ENCODE results near the gene ARHGEF16.

The ARHGEF16 gene

DNA sequence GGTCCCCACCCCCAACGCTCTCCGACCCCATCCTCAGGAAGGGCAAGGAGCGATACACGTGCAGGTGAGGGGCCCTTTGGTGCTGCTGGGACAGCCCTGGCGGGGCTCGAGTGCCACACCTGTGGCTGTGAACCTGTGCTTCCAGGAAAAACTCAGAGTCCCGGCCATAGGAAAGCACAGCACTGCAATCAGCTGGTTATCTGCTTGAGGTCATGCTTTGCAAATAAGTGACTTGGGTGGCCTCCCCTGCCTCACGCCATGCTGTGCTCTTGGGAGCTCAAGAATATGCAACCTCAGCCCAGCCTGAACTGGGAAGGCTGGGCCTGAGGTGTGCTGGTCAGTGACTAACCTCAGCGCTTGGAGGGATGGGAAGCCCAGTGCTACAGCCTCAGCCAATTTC lies 36.5 kb upstream of the ARHGEF16 start:
- TF ChIP-seq, protein P1, sequence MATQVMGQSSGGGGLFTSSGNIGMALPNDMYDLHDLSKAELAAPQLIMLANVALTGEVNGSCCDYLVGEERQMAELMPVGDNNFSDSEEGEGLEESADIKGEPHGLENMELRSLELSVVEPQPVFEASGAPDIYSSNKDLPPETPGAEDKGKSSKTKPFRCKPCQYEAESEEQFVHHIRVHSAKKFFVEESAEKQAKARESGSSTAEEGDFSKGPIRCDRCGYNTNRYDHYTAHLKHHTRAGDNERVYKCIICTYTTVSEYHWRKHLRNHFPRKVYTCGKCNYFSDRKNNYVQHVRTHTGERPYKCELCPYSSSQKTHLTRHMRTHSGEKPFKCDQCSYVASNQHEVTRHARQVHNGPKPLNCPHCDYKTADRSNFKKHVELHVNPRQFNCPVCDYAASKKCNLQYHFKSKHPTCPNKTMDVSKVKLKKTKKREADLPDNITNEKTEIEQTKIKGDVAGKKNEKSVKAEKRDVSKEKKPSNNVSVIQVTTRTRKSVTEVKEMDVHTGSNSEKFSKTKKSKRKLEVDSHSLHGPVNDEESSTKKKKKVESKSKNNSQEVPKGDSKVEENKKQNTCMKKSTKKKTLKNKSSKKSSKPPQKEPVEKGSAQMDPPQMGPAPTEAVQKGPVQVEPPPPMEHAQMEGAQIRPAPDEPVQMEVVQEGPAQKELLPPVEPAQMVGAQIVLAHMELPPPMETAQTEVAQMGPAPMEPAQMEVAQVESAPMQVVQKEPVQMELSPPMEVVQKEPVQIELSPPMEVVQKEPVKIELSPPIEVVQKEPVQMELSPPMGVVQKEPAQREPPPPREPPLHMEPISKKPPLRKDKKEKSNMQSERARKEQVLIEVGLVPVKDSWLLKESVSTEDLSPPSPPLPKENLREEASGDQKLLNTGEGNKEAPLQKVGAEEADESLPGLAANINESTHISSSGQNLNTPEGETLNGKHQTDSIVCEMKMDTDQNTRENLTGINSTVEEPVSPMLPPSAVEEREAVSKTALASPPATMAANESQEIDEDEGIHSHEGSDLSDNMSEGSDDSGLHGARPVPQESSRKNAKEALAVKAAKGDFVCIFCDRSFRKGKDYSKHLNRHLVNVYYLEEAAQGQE (IDR thresholded peaks at IDR 0.05; ENCODE audit: low read depth) = no peak
- TF ChIP-seq CREB1 (IDR thresholded peaks at IDR 0.05; ENCODE audit: low read depth) (no peak), TCF12 (IDR thresholded peaks at IDR 0.05; ENCODE audit: low read depth) (no peak)

DNA sequence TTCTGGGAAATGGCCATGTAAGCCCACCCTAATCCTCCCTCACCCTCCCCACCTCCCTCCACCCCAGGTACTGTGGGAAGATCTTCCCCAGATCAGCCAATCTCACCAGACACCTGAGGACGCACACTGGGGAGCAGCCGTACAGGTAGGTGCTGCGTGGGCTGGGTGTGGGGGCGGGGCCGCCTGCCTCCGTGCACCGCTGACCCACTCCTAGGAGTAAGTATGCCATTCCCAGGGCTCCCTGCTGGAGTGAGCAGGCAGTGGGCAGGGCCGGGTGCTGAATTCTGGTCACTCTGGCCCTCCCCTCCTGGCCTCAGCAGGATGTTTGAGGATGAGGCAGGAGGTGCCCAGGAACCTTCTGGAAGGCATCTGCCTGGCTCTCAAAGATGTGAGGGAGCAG lies 35.9 kb upstream of the ARHGEF16 start:
- TF ChIP-seq YY1 (IDR thresholded peaks at IDR 0.05; ENCODE audit: low read depth) = no peak
- no peak for TF ChIP-seq TAF1 (IDR thresholded peaks at IDR 0.05; ENCODE audit: low read depth)
- no peak for TF ChIP-seq EP300 (IDR thresholded peaks at IDR 0.05; ENCODE audit: borderline replicate concordance)
- no peak for TF ChIP-seq CREB1 (IDR thresholded peaks at IDR 0.05; ENCODE audit: low read depth)
- TF ChIP-seq NFIC (IDR thresholded peaks at IDR 0.05) = no peak
- no peak for TF ChIP-seq FOXM1 (IDR thresholded peaks at IDR 0.05; ENCODE audit: borderline replicate concordance, low read depth)
- no peak for TF ChIP-seq EGR1 (IDR thresholded peaks at IDR 0.05)
- no peak for TF ChIP-seq TCF12 (IDR thresholded peaks at IDR 0.05; ENCODE audit: low read depth)
- TF ChIP-seq, protein P1 (IDR thresholded peaks at IDR 0.05; ENCODE audit: low read depth) = no peak
- TF ChIP-seq RAD21 (IDR thresholded peaks at IDR 0.05; ENCODE audit: low read depth) = no peak
- TF ChIP-seq, protein P2, sequence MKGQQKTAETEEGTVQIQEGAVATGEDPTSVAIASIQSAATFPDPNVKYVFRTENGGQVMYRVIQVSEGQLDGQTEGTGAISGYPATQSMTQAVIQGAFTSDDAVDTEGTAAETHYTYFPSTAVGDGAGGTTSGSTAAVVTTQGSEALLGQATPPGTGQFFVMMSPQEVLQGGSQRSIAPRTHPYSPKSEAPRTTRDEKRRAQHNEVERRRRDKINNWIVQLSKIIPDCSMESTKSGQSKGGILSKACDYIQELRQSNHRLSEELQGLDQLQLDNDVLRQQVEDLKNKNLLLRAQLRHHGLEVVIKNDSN (IDR thresholded peaks at IDR 0.05) = no peak
- no peak for TF ChIP-seq CEBPB (IDR thresholded peaks at IDR 0.05)
- TF ChIP-seq ZBTB7A (IDR thresholded peaks at IDR 0.05; ENCODE audit: low read depth) = no peak
- TF ChIP-seq, protein P3, sequence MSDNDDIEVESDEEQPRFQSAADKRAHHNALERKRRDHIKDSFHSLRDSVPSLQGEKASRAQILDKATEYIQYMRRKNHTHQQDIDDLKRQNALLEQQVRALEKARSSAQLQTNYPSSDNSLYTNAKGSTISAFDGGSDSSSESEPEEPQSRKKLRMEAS (IDR thresholded peaks at IDR 0.05) = no peak
- no peak for TF ChIP-seq TEAD4 (IDR thresholded peaks at IDR 0.05)

DNA sequence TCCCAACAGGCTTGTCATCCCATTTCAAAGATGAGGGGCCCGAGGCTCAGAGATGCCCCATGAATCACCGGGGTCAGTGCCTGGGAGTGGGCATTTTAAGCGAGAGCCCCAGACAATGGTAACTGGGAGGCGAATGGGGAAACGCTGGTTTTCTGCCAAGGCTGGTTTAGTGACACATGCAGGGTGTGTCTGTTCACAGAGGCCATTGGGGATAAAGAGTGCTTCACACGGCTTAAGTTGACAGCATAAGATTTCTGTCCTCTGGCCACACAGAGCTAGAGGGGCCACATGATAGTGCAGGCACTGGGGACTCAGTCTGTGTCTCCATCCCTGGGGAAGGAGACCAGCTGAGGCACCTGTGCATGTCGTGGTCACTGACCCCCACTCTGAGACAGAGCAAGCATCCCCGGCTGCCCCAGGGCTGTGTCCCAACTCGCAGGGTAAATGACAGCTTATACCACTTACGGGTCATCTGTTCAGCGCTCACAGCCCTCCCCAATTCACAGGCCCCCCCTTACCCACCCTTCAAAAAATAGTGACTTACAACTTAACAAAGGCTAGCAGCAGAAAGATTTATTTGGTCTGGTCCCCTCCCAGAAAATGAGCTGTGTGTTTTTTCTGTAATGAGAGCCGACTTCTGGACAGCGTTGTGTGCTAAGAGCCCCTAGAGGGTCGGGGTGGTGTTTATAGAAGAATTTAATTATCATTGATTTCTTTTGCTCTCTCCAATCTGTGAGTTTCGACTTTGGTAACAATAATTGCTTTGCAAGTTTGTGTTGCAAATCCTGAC lies 34.9 kb upstream of the ARHGEF16 start:
- no peak for TF ChIP-seq NFIC (IDR thresholded peaks at IDR 0.05)
- no peak for TF ChIP-seq ZBTB7A (IDR thresholded peaks at IDR 0.05; ENCODE audit: low read depth)
- TF ChIP-seq TAF1 (IDR thresholded peaks at IDR 0.05; ENCODE audit: low read depth) = no peak
- TF ChIP-seq, protein P3 (IDR thresholded peaks at IDR 0.05) = no peak
- no peak for TF ChIP-seq CREB1 (IDR thresholded peaks at IDR 0.05; ENCODE audit: low read depth)
- no peak for TF ChIP-seq EGR1 (IDR thresholded peaks at IDR 0.05)
- TF ChIP-seq TCF12 (IDR thresholded peaks at IDR 0.05; ENCODE audit: low read depth) = no peak
- TF ChIP-seq YY1 (IDR thresholded peaks at IDR 0.05; ENCODE audit: low read depth) = no peak
- TF ChIP-seq RAD21 (IDR thresholded peaks at IDR 0.05; ENCODE audit: low read depth) = no peak
- TF ChIP-seq EP300 (IDR thresholded peaks at IDR 0.05; ENCODE audit: borderline replicate concordance) = no peak
- no peak for TF ChIP-seq TEAD4 (IDR thresholded peaks at IDR 0.05)

DNA sequence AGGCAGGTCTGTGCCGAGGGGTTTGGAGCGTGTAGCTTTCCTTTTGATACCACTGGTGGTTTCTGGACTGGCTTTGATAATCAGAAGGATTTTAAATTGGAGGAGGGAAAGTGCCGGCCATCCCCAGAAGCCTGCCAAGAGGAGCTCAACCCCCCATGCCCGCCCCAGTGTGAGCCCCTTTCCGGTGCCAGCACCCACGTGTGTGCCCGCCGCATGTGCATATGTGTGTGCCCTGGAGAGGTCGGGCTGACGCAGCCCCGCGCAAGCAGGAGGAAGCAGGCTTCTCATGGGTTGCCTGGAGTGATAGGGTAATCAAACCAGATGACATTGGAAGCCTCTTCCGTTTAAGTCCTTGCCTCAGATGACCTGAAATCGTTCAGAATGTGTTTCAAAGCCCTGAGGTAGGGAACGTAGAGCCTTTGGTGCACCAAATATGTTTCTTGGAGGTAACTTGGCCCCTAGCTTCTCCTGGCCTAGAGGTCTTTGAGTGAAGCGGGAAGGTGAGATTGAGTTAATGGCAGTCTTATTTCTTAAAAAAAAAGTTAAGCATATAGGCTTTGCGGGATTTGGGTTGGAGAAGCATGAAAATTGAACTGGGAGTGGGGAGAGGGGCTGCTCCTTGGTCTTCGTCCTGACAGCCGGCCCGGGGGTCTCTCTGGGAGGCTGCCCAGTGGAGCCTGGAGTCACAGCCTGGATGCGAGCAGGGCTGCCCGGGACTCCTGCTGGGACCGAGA lies 34.1 kb upstream of the ARHGEF16 start:
- no peak for TF ChIP-seq FOXM1 (IDR thresholded peaks at IDR 0.05; ENCODE audit: borderline replicate concordance, low read depth)
- no peak for TF ChIP-seq TCF12 (IDR thresholded peaks at IDR 0.05; ENCODE audit: low read depth)
- TF ChIP-seq, protein P2 (IDR thresholded peaks at IDR 0.05) = no peak
- TF ChIP-seq CREB1 (IDR thresholded peaks at IDR 0.05; ENCODE audit: low read depth) = no peak
- TF ChIP-seq ZBTB7A (IDR thresholded peaks at IDR 0.05; ENCODE audit: low read depth) = no peak
- TF ChIP-seq EGR1 (IDR thresholded peaks at IDR 0.05) = no peak
- TF ChIP-seq CEBPB (IDR thresholded peaks at IDR 0.05) = no peak
- TF ChIP-seq NFIC (IDR thresholded peaks at IDR 0.05) = no peak
- TF ChIP-seq YY1 (IDR thresholded peaks at IDR 0.05; ENCODE audit: low read depth) = no peak
- TF ChIP-seq, protein P3 (IDR thresholded peaks at IDR 0.05) = no peak
- no peak for TF ChIP-seq TAF1 (IDR thresholded peaks at IDR 0.05; ENCODE audit: low read depth)
- TF ChIP-seq, protein P1 (IDR thresholded peaks at IDR 0.05; ENCODE audit: low read depth) = no peak
- TF ChIP-seq RAD21 (IDR thresholded peaks at IDR 0.05; ENCODE audit: low read depth) = no peak
- TF ChIP-seq EP300 (IDR thresholded peaks at IDR 0.05; ENCODE audit: borderline replicate concordance) = no peak
- TF ChIP-seq TEAD4 (IDR thresholded peaks at IDR 0.05) = no peak

Measured in Ishikawa (cell line).